ENCODE measurements around the gene TTC27. TPM values are rescaled to one million over a fixed set of nuclear protein-coding genes. Genes with fewer than 3 reads are reported as not detected.
"Not testable (repeated sequence)": the region's sequence is repeated elsewhere in the genome, so short reads cannot be mapped to it uniquely, and the experiment has no call there.

The TTC27 gene
- total RNA-seq, 1 donor from 2014 or later, result 26.5 TPM

DNA sequence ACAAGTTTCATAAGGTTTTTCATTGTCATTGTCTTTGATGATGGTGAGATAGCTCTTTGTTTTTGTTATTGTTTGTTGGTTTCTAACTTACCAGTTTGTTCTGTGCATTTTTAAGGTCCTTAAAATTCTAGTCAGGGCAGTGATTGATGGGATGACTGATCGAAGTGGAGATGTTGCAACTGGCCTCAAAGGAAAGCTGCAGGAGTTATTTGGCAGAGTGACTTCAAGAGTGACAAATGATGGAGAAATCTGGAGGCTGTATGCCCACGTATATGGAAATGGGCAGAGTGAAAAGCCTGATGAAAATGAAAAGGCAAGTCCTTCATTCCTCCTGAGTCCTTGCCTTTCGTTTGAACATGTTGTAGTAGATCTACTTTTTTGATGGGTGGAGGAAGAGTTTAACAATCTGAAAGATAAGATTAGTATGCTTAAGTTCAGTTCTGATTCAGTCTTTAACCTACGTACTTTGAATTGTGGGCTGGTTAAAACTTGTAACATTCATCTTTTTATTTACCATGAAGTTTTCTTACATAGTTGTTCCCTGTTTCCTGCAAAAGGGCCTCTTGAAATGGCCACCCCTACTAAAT lies 183.2 kb downstream of the TTC27 start:
- DNase-seq, result no peak

DNA sequence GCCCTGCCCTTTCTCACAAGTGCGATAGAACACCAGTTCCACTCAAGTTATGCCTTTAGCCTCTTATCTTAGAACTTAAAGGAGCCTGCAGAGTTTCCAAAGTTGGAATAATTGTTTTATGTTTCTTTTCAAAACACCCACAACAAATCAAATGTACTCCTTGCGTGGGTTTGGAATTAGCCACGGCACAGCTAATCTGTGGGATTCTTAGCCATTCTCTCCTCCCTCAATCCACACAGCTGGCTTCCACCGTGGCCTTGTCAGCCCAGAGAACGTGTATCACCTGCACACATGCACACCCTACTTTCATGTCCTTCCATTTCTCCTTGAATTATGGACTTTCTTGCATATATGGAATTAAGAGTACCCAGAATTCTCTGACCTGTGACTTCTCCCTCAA lies 183.8 kb downstream of the TTC27 start:
- DNase-seq, result no peak

DNA sequence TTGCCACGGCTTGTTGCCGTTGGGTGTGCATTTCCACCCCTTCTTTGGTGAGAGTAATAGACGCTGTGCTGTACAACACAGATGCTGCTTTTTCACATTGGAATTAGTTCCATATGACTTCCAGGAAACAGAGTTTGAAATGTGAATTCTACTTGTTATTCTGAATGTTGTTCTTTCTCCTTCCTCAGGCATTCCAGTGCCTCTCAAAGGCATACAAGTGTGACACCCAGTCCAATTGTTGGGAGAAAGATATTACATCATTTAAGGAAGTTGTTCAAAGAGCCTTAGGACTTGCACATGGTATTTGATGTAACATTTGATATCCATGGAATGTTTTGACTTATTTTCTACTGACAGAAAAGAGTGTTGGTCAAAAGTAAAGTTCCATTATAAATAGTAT lies 184.5 kb downstream of the TTC27 start:
- peak; percentile 54 for DNase-seq

DNA sequence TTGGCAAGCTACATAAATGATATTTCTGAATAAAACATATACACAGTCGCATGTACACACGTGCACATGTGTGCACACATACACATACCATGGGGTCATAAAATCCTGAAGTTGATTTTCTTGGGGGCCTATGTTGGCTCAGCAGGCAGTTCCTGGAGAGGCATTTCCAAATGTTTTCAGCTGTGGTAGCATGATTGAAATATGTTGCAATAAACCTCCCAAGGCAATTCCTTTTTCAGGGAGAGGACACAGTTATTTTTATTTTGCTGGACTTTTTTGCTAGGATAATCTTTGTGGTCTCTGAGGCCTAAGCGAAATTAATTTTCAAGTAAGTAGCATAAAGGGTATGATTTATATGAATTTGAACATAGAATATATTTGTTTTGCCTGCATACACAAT lies 192.2 kb downstream of the TTC27 start:
- DNase-seq, result no peak

DNA sequence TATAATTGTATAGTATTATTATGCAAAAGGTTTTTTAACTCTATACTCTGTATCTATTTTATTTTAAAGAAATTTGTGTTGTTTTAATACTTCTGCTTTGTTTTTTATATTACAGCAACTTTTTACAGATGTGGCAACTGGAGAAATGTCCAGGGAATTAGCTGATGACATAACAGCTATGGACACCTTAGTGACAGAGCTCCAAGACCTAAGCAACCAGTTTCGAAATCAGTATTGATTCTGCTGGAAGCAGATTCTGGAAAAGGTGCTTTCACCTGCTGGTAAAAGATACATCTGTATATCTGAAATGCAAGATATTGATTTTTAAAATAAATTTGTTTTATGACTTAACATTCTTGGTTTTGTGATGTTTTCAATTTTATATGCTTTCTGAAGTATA lies 192.9 kb downstream of the TTC27 start:
- no peak for DNase-seq

DNA sequence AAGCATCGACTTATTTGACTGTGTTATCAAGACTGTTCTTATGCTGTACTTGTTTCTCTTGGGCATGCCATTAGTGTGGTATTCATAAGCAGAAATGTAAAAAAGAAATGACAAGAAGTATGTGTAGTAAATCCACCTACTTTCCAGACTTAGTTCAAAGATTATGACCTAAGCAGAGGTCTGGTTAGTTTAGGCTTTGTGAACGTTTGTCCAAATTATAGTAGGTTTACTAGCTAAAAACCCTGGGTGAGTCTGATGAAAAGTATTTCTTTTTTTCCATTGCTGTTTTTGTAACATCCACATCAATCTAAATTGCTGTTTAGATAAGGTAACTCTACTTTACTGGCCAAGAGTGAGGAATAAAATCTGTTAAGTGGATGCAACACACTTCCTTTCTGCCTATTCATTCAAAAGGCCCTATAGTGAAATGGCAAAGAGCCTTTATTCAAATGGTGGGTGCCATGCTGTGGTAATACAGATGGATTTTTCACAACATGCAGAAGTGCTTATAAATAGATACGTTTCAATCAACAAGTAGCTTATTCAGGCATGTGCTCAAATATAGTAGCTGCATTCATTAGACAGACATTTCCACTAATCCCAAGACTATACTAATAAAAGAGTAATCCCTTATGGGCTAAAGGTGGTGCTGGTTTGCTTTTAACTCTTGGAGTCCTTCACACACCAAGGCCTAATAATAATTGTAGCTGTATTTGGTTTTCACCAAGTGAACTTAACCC lies 196.4 kb downstream of the TTC27 start:
- DNase-seq, result peak; percentile 56

DNA sequence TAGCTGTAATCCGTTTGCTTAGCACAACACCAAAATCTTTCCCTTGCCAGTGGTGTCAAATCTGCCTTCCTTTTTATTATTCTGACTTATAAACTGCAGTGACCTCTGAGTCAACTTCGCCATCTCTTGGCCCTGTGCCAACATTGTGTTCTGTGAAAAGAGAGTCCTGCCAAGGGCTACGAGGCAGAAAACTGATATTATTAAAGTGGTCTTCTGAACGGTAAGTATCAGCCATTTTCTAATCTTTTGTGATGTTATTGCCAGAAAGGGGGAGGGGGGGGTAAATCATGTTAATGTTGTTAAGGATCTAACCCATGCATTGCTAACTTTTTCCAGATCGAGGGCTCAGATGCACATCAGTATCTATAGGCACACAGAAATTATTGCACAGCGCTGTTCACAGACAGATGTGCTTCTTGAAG lies 197.5 kb downstream of the TTC27 start:
- DNase-seq, result peak; percentile 79

DNA sequence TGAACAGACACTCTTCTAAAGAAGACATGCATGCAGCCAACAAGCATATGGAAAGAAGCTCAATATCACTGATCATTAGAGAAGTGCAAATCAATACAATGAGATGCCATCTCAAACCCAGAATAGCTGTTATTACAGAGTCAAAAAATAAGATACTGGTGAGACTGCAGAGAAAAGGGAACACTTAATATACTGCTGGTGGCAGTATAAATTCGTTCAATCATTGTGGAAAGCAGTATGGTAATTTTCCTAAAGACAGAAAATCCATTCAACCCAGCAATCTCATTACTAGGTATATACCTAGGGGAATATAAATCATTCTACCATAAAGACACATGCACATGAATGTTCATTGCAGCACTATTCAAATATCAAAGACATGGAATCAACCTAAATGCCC lies 202.3 kb downstream of the TTC27 start:
- no peak for DNase-seq

DNA sequence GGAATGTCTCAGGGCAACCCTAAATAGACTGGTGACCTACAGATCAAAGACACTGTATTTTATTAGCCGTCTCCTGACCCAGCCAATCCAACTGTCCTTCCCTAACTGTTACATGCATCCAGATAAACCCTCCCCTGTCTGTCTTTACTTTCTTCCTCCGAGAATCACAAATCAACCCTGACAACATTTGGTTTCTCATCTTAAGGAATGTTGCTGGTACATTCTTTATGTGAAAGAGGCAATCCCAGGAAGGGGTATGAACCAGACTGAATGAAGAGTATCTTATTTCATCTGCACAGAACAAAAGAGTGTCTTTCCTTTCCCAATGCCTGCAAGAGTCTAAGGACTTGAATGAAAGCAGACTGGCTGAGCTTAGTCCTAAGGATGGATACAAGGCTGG lies 205.0 kb downstream of the TTC27 start:
- DNase-seq, result no peak

DNA sequence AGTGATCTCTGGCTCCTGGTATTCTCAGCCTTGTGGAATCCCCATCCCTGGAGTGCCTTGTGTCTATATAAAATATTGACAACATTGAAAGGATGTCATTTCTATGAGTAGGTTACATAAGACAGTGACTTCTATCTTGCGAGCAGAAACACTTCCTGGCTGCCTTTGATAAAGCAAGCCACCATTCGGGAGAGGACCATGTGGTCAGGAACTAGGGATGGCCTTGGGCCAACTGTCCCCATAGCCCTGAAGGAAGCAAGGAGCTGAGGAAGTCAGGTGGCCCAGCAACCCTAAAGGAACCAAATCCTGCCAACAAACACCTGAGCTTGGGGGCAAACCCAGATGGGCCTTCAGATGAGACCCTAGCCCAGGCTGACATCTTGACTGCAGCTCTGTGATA lies 205.9 kb downstream of the TTC27 start:
- DNase-seq, result no peak

DNA sequence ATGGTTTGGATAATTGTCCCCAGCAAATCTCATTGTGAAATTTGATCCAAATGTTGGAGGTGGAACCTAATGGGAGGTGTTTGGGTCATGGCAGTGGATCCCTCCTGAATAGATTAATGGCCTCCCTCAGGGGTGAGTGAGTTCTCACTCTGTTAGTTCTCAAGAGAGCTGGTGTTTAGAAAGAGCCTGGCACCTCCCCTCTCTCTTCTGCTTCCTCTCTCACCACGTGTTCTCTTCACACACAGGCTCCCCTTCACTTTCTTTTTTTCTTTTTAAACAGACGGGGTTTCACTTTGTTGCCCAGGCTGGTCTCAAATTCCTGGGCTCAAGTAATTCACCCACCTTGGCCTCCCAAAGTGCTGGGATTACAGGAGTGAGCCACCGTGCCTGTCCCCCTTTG lies 207.3 kb downstream of the TTC27 start:
- DNase-seq, result no peak

DNA sequence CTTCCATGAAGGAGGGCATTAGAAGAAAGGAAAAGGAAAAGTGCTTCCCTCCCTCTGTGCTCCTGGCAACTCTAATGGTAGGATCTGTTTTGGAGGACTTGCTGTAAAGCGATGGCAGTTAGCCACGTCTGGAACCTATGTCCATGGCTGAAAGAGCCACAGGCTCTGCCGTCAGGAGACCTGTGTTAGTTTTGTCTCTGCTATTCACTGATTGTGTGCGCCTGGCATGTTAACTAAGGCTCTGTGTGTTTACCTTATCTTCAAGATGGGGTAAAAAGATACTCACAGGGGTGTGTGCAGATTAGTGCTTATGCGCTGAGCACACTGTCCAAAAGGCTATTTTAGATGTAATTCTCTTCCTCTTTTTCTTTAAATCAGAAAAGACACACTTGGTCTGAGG lies 209.1 kb downstream of the TTC27 start:
- DNase-seq, result no peak

DNA sequence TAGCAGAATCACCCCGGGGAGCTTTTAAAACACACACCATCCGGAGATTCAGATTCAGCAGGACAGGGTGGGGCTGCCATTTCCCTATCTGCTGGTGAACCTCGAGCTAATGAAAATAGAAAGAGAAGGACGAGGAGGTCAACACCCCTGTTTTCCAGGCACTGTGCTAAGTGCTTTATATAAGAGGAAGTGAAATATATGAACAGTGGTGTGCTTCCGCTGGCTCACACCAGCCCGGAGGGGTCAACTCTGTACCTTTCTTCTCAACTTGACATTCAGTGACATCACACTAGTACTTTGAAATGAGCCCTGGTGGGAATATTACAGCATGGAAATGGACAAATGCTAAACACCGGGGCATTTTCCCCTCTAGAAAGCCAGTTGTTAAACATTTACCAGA lies 210.6 kb downstream of the TTC27 start:
- DNase-seq, result no peak

DNA sequence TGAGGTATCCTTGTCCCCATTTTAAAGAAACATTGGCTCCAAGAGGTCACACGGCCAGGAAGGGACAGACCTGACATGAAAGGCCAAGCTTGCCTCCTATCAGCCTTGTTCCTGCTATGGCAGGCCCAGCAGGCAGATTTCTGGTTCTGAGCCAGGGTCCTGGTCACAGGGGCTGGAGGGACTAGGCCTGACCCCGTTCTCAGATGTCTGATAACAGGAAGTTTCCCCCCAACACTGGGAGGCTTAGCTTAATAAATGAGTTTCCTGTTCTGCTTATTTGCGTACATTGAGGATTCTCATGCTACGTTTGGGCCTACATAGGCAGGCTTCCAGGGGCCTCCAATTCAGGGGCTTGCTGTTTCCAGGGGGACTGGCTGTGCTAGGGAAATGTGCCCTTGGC lies 211.1 kb downstream of the TTC27 start:
- no peak for DNase-seq

DNA sequence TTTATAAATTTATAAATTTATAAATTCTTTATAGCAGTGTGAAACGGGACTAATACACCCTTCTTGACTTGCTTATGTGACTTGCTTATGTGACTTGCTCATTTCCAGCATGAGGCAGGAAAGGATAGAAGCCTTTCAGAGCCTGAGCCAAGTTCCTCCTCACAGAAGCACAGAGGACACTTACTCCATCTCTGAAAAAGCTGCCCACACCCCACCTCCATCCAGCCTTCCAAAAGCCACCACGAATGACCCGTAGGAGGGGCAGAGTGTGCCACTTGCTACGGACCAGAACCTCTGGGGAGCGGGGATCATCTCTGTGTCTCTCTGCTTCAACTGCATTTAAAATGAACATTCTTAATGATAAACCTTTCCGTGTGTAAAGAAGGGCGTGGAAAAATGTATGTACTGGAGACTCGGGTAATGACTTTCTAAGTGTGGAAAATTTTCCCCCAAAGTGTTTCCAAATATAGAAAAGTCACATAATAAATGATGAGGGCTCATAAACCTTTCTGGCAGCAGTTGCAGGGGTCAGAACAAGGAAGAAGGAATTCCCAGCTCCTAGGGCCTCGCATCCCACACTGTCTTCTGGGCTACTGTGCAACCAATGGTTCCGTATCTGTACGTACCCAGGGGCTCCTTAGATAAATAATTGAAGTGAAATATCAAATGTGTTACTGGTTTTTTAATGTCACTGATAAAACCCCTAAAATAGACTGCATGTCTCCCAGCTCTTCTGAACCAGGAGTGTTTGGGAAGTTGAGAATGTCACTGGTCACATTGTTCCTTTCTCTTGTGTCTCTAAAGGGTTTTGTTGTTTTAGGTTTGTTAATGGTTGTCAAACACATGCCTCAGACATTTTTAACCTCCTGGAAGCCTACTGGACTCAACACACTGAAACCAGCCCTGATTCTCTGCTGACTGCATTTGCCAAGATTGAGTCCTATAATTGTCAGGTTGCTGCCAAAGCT lies 214.4 kb downstream of the TTC27 start:
- no peak for DNase-seq

DNA sequence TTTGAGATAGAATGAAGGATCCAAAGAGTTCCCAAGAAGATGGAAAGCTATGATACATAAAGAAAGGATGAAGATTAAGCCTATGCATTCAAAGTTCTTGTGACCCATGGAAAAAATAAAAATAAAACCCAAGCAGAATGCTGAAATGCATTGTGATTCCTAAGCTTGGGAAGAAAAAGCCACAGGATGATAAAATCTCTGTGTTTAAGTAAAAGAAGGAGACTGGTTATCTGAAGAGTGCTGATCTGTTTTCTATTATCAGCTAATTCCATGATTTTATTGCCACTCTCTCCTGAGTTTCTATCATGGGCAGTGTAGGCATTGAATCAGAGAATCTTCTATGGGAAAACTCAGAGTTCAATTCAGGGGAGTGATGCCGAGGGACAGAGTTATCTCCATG lies 215.8 kb downstream of the TTC27 start:
- no peak for DNase-seq

DNA sequence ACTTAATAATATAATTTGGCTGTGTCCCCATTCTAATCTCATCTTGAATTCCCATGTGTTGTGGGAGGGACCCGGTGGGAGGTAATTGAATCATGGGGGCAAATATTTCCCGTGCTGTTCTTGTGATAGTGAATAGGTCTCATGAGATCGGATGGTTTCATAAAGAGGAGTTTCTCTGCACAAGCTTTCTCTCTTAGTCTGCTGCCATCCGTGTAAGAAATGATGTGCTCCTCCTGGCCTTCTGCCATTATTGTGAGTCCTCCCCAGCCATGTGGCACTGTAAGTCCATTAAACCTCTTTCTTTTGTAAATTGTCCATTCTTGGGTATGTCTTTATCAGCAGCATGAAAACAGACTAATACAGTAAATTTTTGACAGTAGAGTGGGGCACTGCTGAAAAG lies 216.4 kb downstream of the TTC27 start:
- DNase-seq, result no peak

DNA sequence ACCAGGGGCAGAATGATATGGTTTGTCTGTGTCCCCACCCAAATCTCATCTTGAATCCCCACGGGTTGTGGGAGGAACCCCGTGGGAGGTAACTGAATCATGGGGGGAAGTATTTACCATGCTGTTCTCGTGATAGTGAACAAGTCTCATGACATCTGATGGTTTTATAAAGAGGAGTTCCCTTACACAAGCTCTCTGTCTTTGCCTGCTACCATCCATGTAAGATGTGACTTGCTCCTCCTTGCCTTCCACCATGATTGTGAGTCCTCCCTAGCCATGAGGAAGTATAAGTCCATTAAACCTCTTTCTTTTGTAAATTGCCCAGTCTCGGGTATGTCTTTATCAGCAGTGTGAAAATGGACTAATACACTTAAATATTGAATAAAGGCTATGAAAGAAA lies 218.4 kb downstream of the TTC27 start:
- not testable (repeated sequence) for DNase-seq

DNA sequence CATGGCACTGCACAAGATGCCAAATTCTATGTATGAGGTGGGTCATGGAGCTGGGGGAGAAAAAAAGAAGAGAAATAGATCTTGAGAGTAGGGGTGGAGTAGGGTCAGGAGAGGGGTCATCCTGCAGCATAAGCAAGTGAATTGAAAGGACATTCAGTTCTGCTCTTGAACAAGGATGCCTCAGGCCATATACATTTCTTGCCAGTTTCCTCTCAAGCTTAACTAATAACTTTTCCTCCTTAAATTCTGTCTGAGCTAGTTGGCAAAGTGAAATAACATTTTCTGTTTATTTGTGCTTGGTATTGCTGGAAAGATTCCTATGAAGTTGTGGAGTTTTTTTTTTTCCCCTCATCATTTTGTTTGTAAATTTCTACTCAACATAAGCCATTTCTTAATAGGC lies 219.9 kb downstream of the TTC27 start:
- DNase-seq, result no peak

DNA sequence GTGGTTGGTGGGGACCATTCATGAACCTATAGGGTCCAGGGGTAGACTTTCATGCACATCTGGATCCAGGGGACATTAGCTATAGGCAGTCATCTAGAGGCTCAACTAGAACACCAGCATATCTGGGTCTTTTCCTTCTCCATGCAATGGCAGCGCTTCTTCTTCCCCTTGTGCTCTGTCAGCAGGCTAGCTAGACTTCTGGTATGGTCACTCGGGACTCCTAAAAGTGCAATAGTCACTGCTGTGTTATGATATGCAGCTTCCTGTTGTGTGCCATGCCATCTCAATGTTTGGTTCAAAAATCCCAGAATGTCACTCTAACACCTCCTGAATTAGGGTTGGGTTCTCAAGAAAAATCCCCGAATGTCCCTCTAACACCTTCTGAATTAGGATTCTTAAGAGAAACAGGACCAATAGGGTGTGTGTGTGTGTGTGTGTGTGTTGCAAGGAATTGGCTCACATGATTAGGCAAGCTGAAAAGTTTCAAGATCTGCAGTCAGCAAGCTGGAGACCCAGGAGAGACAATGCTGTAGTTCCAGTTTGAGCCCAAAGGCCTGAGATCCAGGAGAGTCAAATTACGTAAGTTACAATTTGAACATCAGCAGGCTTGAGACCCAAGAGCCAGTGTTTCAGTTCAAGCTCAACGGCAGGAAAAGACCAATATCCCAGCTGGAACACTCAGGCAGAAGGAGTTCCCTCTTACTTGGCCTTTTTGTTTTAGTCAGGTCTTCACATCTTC lies 221.8 kb downstream of the TTC27 start:
- no peak for DNase-seq

DNA sequence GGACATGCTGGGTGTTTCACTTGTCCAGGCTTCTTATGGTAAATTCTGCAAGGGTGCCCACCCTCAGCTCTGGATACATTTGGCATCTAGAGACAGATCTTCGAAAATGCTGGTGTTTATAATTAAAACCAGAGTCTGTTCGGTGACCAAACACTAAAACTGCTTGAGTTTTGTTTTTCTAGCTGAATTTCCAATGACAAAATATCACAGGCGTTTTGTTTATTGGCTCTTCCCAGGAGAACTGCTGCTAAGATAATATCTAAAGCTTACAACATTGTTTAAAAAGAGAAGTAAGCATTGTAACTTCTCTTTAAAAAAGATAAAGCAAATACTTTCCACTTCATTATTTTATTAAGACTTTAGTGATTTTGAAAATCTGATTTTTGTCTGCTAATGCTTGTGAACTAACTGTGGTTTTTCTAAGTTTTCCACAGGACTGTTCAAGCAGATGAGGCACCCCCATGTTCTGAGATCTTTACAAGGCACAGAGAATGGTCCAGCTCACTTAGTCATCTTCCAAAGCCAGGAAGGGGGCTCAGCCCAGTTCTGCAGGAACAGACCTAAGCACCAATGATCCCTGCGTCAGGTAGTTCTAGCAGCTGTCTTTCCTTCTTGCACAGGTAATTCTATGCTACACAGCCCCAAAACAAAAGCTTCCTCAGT lies 224.1 kb downstream of the TTC27 start:
- no peak for DNase-seq

DNA sequence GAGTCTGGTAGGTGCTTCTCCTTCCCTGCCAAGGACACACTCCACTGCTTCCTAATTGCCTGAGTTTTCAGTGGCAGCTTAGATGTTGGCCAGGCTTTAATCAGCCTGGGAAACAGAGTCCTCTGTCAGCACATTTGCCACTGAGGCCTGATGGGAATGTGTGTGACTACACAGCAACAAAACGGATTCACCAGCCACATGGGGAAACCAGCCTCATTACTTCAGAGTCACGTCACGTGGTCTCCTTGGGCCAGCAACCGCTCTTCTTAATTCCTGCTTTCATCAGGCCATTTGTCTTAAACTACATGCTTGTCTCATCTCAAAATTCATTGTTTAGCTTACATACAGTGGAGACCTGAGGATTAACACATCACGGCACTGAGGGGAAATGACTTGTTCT lies 225.0 kb downstream of the TTC27 start:
- DNase-seq, result no peak

Measured in tongue (tissue), 2 donors.